GM12878 (cell line): ENCODE measurements around the gene MRPL44. TPM values are rescaled to one million over a fixed set of nuclear protein-coding genes. Genes with fewer than 3 reads are reported as not detected.

Experiments
- ATAC-seq: fragments of 200-7000 bp; cut with Tn5 transposase; 3 replicates; pipeline ENCODE4 v1.9.1; 2020; ENCODE audit warnings: mild to moderate bottlenecking, moderate library complexity
- BruUV-seq: library from RNA; stranded (reverse); fragments of 400-500 nt; replicated peaks from 2 replicates; lab custom pipeline; 2021; lab: Mats Ljungman, UMichigan
- CTCF ChIA-PET: fragments of 300-600 bp; sonication (Branson Sonifier 250); formaldehyde crosslinking; extraction: SDS; loops from one replicate; lab custom pipeline; 2021; ENCODE audit warnings: inconsistent platforms; lab: Yijun Ruan, JAX
- POLR2A ChIA-PET: fragments of 350-600 bp; formaldehyde crosslinking; extraction: SDS; loops from one replicate; lab custom pipeline; 2021; ENCODE audit warnings: inconsistent platforms; lab: Charles Lee
- RAD21 ChIA-PET: fragments of 300-600 bp; sonication (Branson Sonifier 250); formaldehyde crosslinking; loops from one replicate; lab custom pipeline; 2023; ENCODE audit warnings: antibody characterized with exemption; ENCODE audit not compliant: unreplicated experiment; lab: Charles Lee
- SMC1A ChIA-PET: fragments of 300-600 bp; sonication (Branson Sonifier 250); formaldehyde crosslinking; loops from one replicate; lab custom pipeline; 2023; ENCODE audit not compliant: unreplicated experiment, uncharacterized antibody; lab: Charles Lee
- DNase-seq: peaks from one replicate; pipeline ENCODE4 v3.0.0-alpha.2; 2011; ENCODE audit warnings: low read depth, low spot score
- FAIRE-seq: peaks from 3 replicates; lab custom pipeline; 2011; peaks lifted over from hg19 to GRCh38; lab: Jason Lieb, UNC
- H2AFZ ChIP-seq: 2 replicates; pipeline ENCODE4 v1.6.0; 2011; ENCODE audit warnings: low read depth, low read length, control low read depth; ENCODE audit not compliant: control insufficient read depth
- H3K27ac ChIP-seq: 2 replicates; pipeline ENCODE4 v1.5.1; 2011; ENCODE audit warnings: control low read depth; ENCODE audit not compliant: control insufficient read depth, insufficient read depth
- H3K27me3 ChIP-seq, 2 experiments: replicated peaks in 1 of 2; 2 replicates each; pipeline versions ENCODE4 v1.6.0 to v1.6.1; 2011; ENCODE audit warnings: low read length in 1 of 2; ENCODE audit not compliant: control insufficient read depth in 2 of 2, insufficient read depth in 2 of 2
- H3K36me3 ChIP-seq, 2 experiments: 2 replicates each; pipeline ENCODE4 v1.5.1; 2011; ENCODE audit warnings: low read length in 1 of 2; ENCODE audit not compliant: control insufficient read depth in 2 of 2, insufficient read depth in 2 of 2
- H3K4me1 ChIP-seq: 2 replicates; pipeline ENCODE4 v1.6.1; 2011; ENCODE audit warnings: mild to moderate bottlenecking, low read length, moderate library complexity, mixed read lengths; ENCODE audit not compliant: control insufficient read depth, insufficient read depth
- H3K4me2 ChIP-seq: 2 replicates; pipeline ENCODE4 v1.6.0; 2011; ENCODE audit warnings: control low read depth; ENCODE audit not compliant: control insufficient read depth, insufficient read depth
- H3K4me3 ChIP-seq: fragments of 200-600 bp; sonication (generic); 2 replicates; pipeline ENCODE4 v1.5.1; 2016
- H3K79me2 ChIP-seq: 2 replicates; pipeline ENCODE4 v1.6.0; 2011; ENCODE audit warnings: low read length; ENCODE audit not compliant: control insufficient read depth, insufficient read depth
- H3K9ac ChIP-seq: 2 replicates; pipeline ENCODE4 v1.8.0; 2011; ENCODE audit warnings: low read length, control low read depth, mixed read lengths; ENCODE audit not compliant: control insufficient read depth, insufficient read depth
- H3K9me3 ChIP-seq: replicated peaks from 3 replicates; pipeline ENCODE4 v1.5.1; 2011; ENCODE audit warnings: mild to moderate bottlenecking, low read length; ENCODE audit not compliant: control insufficient read depth, insufficient read depth
- H4K20me1 ChIP-seq: 2 replicates; pipeline ENCODE4 v1.6.0; 2011; ENCODE audit not compliant: control insufficient read depth, insufficient read depth
- NFYA ChIP-seq: IDR thresholded peaks from 2 replicates; pipeline ENCODE4 v1.6.1; 2011; ENCODE audit warnings: low read depth, mild to moderate bottlenecking, low read length, improper control_type of control experiment, borderline replicate concordance
- NR2F1 ChIP-seq: fragments of 450-650 bp; conservative IDR thresholded peaks from 2 replicates; pipeline ENCODE4 v1.6.1; 2017; ENCODE audit warnings: mild to moderate bottlenecking
- PAX8 ChIP-seq: fragments of 450-650 bp; IDR thresholded peaks from 2 replicates; pipeline ENCODE4 v1.6.1; 2017; ENCODE audit warnings: mild to moderate bottlenecking, moderate library complexity
- in situ Hi-C: fragments of 300-500 bp; cut with MboI; formaldehyde crosslinking; loops from 9 replicates; pipeline ENCODE4 v1.14.3; 2018; ENCODE audit warnings: mixed read lengths
- intact Hi-C: fragments of 100-400 bp; cut with micrococcal nuclease; formaldehyde crosslinking; loops from one replicate; pipeline ENCODE4 v1.14.2; 2022; ENCODE audit not compliant: unreplicated experiment
- polyA plus RNA-seq, 11 experiments: library from polyadenylated mRNA; depleted of rRNA in 4 of 11; unstranded in 6 of 11; stranded (reverse) in 5 of 11; fragments of >200 nt; fragmentation: Nextera tagmentation in 4 of 11; fragmentation: Illumina TruSeq in 1 of 11; extraction: Ambion mirVana in 4 of 11; extraction: Trizol in 1 of 11; gene quantifications; 1 replicate in 1 of 11; 2 replicates in 10 of 11; pipeline versions ENCODE4 v1.2.1 to v1.2.3, GENCODE V29; 2011 to 2016; ENCODE audit warnings: inconsistent platforms in 2 of 11, missing spikeins in 2 of 11, low read depth in 1 of 11
- total RNA-seq, 4 experiments: library from RNA; depleted of rRNA in 3 of 4; stranded (reverse); fragments of >200 nt in 3 of 4; fragmentation: Illumina TruSeq in 1 of 4; extraction: Trizol in 1 of 4; gene quantifications; 2 replicates each; pipeline versions ENCODE4 v1.2.1 to v1.2.3, GENCODE V29; 2013 to 2021
- TF ChIP-seq, protein P1 (sequence below): IDR thresholded peaks from 2 replicates; pipeline ENCODE4 v1.6.1; 2011; ENCODE audit warnings: borderline replicate concordance, low read depth, mild to moderate bottlenecking, moderate library complexity, mixed read lengths, low read length; ENCODE audit not compliant: insufficient read depth; ENCODE audit errors: extremely low read length
- TF ChIP-seq, protein P2 (sequence below): fragments of 450-650 bp; formaldehyde crosslinking; IDR thresholded peaks from 2 replicates; pipeline ENCODE4 v1.4.0; 2020; ENCODE audit warnings: mild to moderate bottlenecking, moderate library complexity

MRPL44 gene
- total and polyA plus RNA-seq, 10 of the 15 experiments (the other 5 are each of a cell fraction or from before 2014, with no cell fraction given): 18.3 to 44.3 (median 37.5) TPM

DNA sequence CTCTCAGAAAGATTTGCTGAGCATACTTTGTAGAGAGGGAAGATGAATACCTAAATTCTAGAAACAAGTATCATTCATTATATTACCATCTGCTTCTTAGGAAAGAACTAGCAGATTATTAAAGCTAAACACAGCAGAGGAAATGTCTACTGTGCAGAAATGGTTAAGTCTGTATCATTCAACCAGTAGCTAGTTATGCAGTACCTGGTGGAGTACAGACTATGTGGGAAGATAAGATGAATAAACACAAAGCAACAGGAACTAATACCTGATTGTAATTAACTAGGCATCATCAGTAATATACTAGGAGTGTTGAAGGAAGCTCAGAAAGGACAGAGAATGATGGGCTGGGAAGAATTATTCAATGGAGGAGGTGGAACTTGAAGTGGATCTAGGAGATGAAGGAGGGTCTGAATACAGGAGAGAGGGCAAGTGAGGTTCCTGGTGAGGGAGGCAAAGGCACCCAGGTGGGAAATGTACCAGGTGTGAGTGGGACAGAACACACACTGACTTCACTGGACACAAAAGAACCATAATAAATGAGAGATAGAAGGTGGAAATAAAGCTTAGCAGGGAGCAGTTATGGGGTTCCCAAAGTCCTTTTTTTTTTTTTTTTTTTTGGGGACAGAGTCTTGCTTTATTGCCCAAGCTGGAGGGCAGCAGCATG, 21.7 kb upstream of the MRPL44 start:
- no peak for DNase-seq
- no TSS peak for BruUV-seq
- no peak for FAIRE-seq
- H3K4me2 ChIP-seq: no peak overlapping the region
- TF ChIP-seq, protein P1, sequence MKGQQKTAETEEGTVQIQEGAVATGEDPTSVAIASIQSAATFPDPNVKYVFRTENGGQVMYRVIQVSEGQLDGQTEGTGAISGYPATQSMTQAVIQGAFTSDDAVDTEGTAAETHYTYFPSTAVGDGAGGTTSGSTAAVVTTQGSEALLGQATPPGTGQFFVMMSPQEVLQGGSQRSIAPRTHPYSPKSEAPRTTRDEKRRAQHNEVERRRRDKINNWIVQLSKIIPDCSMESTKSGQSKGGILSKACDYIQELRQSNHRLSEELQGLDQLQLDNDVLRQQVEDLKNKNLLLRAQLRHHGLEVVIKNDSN: no peak
- TF ChIP-seq, protein P2, sequence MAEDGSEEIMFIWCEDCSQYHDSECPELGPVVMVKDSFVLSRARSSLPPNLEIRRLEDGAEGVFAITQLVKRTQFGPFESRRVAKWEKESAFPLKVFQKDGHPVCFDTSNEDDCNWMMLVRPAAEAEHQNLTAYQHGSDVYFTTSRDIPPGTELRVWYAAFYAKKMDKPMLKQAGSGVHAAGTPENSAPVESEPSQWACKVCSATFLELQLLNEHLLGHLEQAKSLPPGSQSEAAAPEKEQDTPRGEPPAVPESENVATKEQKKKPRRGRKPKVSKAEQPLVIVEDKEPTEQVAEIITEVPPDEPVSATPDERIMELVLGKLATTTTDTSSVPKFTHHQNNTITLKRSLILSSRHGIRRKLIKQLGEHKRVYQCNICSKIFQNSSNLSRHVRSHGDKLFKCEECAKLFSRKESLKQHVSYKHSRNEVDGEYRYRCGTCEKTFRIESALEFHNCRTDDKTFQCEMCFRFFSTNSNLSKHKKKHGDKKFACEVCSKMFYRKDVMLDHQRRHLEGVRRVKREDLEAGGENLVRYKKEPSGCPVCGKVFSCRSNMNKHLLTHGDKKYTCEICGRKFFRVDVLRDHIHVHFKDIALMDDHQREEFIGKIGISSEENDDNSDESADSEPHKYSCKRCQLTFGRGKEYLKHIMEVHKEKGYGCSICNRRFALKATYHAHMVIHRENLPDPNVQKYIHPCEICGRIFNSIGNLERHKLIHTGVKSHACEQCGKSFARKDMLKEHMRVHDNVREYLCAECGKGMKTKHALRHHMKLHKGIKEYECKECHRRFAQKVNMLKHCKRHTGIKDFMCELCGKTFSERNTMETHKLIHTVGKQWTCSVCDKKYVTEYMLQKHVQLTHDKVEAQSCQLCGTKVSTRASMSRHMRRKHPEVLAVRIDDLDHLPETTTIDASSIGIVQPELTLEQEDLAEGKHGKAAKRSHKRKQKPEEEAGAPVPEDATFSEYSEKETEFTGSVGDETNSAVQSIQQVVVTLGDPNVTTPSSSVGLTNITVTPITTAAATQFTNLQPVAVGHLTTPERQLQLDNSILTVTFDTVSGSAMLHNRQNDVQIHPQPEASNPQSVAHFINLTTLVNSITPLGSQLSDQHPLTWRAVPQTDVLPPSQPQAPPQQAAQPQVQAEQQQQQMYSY: no peak
- TF ChIP-seq NR2F1: no peak
- TF ChIP-seq PAX8: no peak
- TF ChIP-seq NFYA: no peak
- H3K9ac ChIP-seq: no peak overlapping the region
- ChIA-PET CTCF (interaction anchor here (0.6 to 1.6 kb wide), 3 partner anchors 75 to 361 kb away, joined by 3 to 4 read pairs (median 3); no protein-coding TSS in a partner anchor), SMC1A (interaction anchor here (1.0 to 1.2 kb wide), 2 partner anchors 60 to 99 kb away, joined by 3 read pairs; no protein-coding TSS in a partner anchor), POLR2A (interaction anchor here (0.6 kb wide), 1 partner anchor 221 kb away, joined by 3 read pairs; no protein-coding TSS in a partner anchor), RAD21 (no interaction called here)
- H2AFZ ChIP-seq: no peak overlapping the region
- no peak overlapping the region for H3K4me3 ChIP-seq
- in situ Hi-C loops (no loop called here), intact Hi-C loops (no loop called here)
- no peaks in the 10 kb centered on the region; a peak in 1 of 4 replicates for H3K36me3 ChIP-seq
- peaks cover 11% of the 10 kb centered on the region for H3K4me1 ChIP-seq
- no peaks in the 10 kb centered on the region for H3K27me3 ChIP-seq
- no peaks in the 10 kb centered on the region; the same call in 1 of the 2 replicates for H4K20me1 ChIP-seq
- H3K79me2 ChIP-seq: peaks cover 51% of the 10 kb centered on the region
- no peaks in the 10 kb centered on the region; the same call in none of the 3 replicates for H3K9me3 ChIP-seq
- ATAC-seq: no peak
- H3K27ac ChIP-seq: no peak overlapping the region
